ENCODE measurements around the gene NEXN.

GRCh38 chr1:77906624-77907023, 18.2 kb downstream of the NEXN start:
- TF ChIP-seq, protein P1, sequence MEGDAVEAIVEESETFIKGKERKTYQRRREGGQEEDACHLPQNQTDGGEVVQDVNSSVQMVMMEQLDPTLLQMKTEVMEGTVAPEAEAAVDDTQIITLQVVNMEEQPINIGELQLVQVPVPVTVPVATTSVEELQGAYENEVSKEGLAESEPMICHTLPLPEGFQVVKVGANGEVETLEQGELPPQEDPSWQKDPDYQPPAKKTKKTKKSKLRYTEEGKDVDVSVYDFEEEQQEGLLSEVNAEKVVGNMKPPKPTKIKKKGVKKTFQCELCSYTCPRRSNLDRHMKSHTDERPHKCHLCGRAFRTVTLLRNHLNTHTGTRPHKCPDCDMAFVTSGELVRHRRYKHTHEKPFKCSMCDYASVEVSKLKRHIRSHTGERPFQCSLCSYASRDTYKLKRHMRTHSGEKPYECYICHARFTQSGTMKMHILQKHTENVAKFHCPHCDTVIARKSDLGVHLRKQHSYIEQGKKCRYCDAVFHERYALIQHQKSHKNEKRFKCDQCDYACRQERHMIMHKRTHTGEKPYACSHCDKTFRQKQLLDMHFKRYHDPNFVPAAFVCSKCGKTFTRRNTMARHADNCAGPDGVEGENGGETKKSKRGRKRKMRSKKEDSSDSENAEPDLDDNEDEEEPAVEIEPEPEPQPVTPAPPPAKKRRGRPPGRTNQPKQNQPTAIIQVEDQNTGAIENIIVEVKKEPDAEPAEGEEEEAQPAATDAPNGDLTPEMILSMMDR (IDR thresholded peaks at IDR 0.05; ENCODE audit: low read depth, low read length, missing input control): no peak
- TF ChIP-seq, protein P2, sequence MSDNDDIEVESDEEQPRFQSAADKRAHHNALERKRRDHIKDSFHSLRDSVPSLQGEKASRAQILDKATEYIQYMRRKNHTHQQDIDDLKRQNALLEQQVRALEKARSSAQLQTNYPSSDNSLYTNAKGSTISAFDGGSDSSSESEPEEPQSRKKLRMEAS (IDR thresholded peaks at IDR 0.05): no peak
- TF ChIP-seq ATF3 (IDR thresholded peaks at IDR 0.05): no peak

Data from liver (tissue), 3 donors.